Endothelial cell of umbilical vein (primary cell): ENCODE data around the gene CCDC190. TPM values are rescaled to one million over a fixed set of nuclear protein-coding genes. Genes with fewer than 3 reads are reported as not detected.

Source experiments
- BruUV-seq: library from RNA; stranded (reverse); fragments of 400-500 nt; replicated peaks from 2 replicates; lab custom pipeline; 2021; lab: Mats Ljungman, UMichigan
- CTCF ChIA-PET: fragments of 300-600, 350-600 bp; sonication (Branson Sonifier 250); formaldehyde crosslinking; loops from one replicate; lab custom pipeline; 2021; ENCODE audit warnings: antibody characterized with exemption, inconsistent platforms; lab: Charles Lee
- POLR2A ChIA-PET: fragments of 300-600, 350-600 bp; sonication (Branson Sonifier 250); formaldehyde crosslinking; loops from one replicate; lab custom pipeline; 2021; ENCODE audit warnings: antibody characterized with exemption, inconsistent platforms; lab: Charles Lee
- DNase-seq: peaks from one replicate; pipeline ENCODE4 v3.0.0-alpha.2; 2011; ENCODE audit warnings: low read depth, low spot score
- FAIRE-seq: peaks from 2 replicates; lab custom pipeline; 2011; peaks lifted over from hg19 to GRCh38; lab: Jason Lieb, UNC
- H2AFZ ChIP-seq: 2 replicates; pipeline ENCODE4 v1.6.0; 2012; ENCODE audit warnings: low read depth, low read length, control low read depth, inconsistent platforms
- H3K27ac ChIP-seq: 2 replicates; pipeline ENCODE4 v1.5.1; 2011; ENCODE audit warnings: low read depth, mild to moderate bottlenecking, control low read depth, low read length, moderate library complexity; ENCODE audit not compliant: insufficient read depth
- H3K27me3 ChIP-seq, 2 experiments: 2 replicates each; pipeline versions ENCODE4 v1.6.0 to v1.6.1; 2011; ENCODE audit warnings: low read length in 2 of 2, mixed read lengths in 1 of 2; ENCODE audit not compliant: control insufficient read depth in 2 of 2, insufficient read depth in 2 of 2
- H3K36me3 ChIP-seq, 2 experiments: 2 replicates in 1 of 2; 3 replicates in 1 of 2; pipeline ENCODE4 v1.5.1; 2011; ENCODE audit warnings: low read length in 2 of 2, mild to moderate bottlenecking in 1 of 2, moderate library complexity in 1 of 2; ENCODE audit not compliant: control insufficient read depth in 2 of 2, insufficient read depth in 2 of 2; ENCODE audit errors: extremely low read depth in 1 of 2
- H3K4me1 ChIP-seq: 3 replicates; pipeline ENCODE4 v1.5.1; 2011; ENCODE audit warnings: mild to moderate bottlenecking, low read length; ENCODE audit not compliant: control insufficient read depth, insufficient read depth; ENCODE audit errors: extremely low read depth
- H3K4me2 ChIP-seq: 2 replicates; pipeline ENCODE4 v1.6.1; 2011; ENCODE audit warnings: low read length, control low read depth, mixed read lengths; ENCODE audit not compliant: insufficient read depth
- H3K4me3 ChIP-seq, 3 experiments: fragments of 200-600 bp in 1 of 3; sonication (generic), shearing (Covaris generic) in 1 of 3; replicated peaks in 1 of 3; 2 replicates each; pipeline ENCODE4 v1.5.1; 2011 to 2016; ENCODE audit warnings: control low read depth in 3 of 3, low read length in 3 of 3, mild to moderate bottlenecking in 2 of 3, inconsistent platforms in 1 of 3, low read depth in 1 of 3, moderate library complexity in 1 of 3; ENCODE audit not compliant: insufficient read depth in 1 of 3
- H3K79me2 ChIP-seq: 2 replicates; pipeline ENCODE4 v1.6.0; 2012; ENCODE audit warnings: low read length, inconsistent platforms; ENCODE audit not compliant: control insufficient read depth, insufficient read depth
- H3K9ac ChIP-seq: replicated peaks from 2 replicates; pipeline ENCODE3; 2011; ENCODE audit warnings: low read length, control low read depth; ENCODE audit not compliant: insufficient read depth; ENCODE audit errors: extremely low read depth
- H3K9me1 ChIP-seq: replicated peaks from 3 replicates; pipeline ENCODE4 v1.6.0; 2011; ENCODE audit warnings: mild to moderate bottlenecking, low read length; ENCODE audit not compliant: control insufficient read depth, insufficient read depth; ENCODE audit errors: extremely low read depth
- H3K9me3 ChIP-seq: replicated peaks from 2 replicates; pipeline ENCODE4 v1.5.1; 2012; ENCODE audit warnings: low read length, inconsistent platforms; ENCODE audit not compliant: control insufficient read depth, insufficient read depth
- H4K20me1 ChIP-seq: replicated peaks from 2 replicates; pipeline ENCODE3; 2011; ENCODE audit warnings: mild to moderate bottlenecking, low read length; ENCODE audit not compliant: control insufficient read depth, insufficient read depth; ENCODE audit errors: extremely low read depth
- EZH2 ChIP-seq: IDR thresholded peaks from 2 replicates; pipeline ENCODE4 v1.6.1; 2012; ENCODE audit warnings: borderline replicate concordance, low read depth, mild to moderate bottlenecking, moderate library complexity, low read length, inconsistent platforms; ENCODE audit not compliant: severe bottlenecking
- FOS ChIP-seq: IDR thresholded peaks from 2 replicates; pipeline ENCODE4 v1.6.1; 2011; ENCODE audit warnings: mild to moderate bottlenecking, low read length, moderate library complexity, borderline replicate concordance; ENCODE audit not compliant: insufficient read depth
- GATA2 ChIP-seq: IDR thresholded peaks from 2 replicates; pipeline ENCODE4 v1.7.0; 2011; ENCODE audit warnings: low read depth, mild to moderate bottlenecking, moderate library complexity, mixed read lengths, low read length; ENCODE audit not compliant: insufficient read length, insufficient read depth
- JUN ChIP-seq: IDR thresholded peaks from 2 replicates; pipeline ENCODE4 v1.6.1; 2011; ENCODE audit warnings: borderline replicate concordance, low read depth; ENCODE audit not compliant: insufficient read length, insufficient read depth
- MYC ChIP-seq: IDR thresholded peaks from one replicate; pipeline ENCODE4 v1.6.1; 2011; ENCODE audit warnings: mild to moderate bottlenecking, low read depth, low read length
- POLR2A ChIP-seq: IDR thresholded peaks from 2 replicates; pipeline ENCODE4 v1.6.1; 2012; ENCODE audit warnings: low read depth, mild to moderate bottlenecking, control low read depth, low read length
- POLR2AphosphoS5 ChIP-seq: IDR thresholded peaks from 2 replicates; pipeline ENCODE4 v1.6.1; 2012; ENCODE audit warnings: low read depth, mild to moderate bottlenecking, control low read depth, low read length, moderate library complexity; ENCODE audit not compliant: insufficient read depth
- dilution Hi-C: fragments of 300-500 bp; cut with MboI; formaldehyde crosslinking; loops from one replicate; pipeline ENCODE4 v1.15.0; 2019; ENCODE audit warnings: low sequenced_read_pairs; ENCODE audit not compliant: extremely low pct_ligation_motif_present
- intact Hi-C: fragments of 100-400 bp; cut with micrococcal nuclease; formaldehyde crosslinking; loops from one replicate; pipeline ENCODE4 v1.10.0; 2022
- polyA plus RNA-seq, 4 experiments: library from polyadenylated mRNA; depleted of rRNA in 3 of 4; stranded (reverse) in 3 of 4; unstranded in 1 of 4; fragments of >200 nt; gene quantifications; 2 replicates each; pipeline versions ENCODE4 v1.2.1 to v1.2.3, GENCODE V29; 2011 to 2012; ENCODE audit warnings: missing spikeins in 1 of 4
- total RNA-seq: library from RNA; stranded (reverse); gene quantifications from 2 replicates; pipeline ENCODE4 v1.2.3, GENCODE V29; 2021
- TF ChIP-seq, protein P1 (sequence below), 2 donors: IDR thresholded peaks; 1 replicate in 1 of 2; 2 replicates in 1 of 2; pipeline ENCODE4 v1.5.1; 2011; ENCODE audit warnings: low read length in 2 of 2, mild to moderate bottlenecking in 2 of 2, moderate library complexity in 2 of 2, control low read depth in 1 of 2, inconsistent platforms in 1 of 2, low read depth in 1 of 2; ENCODE audit not compliant: insufficient read depth in 1 of 2; ENCODE audit errors: extremely low read depth in 1 of 2
- TF ChIP-seq, protein P2 (sequence below): IDR thresholded peaks from 2 replicates; pipeline ENCODE4 v1.6.1; 2011; ENCODE audit not compliant: insufficient read depth, insufficient read length

CCDC190 gene
- total and polyA plus RNA-seq, 2 donors (not counting 3 experiments of a cell fraction or from before 2014, with no cell fraction given), result 3.7 to 9.0 TPM

DNA sequence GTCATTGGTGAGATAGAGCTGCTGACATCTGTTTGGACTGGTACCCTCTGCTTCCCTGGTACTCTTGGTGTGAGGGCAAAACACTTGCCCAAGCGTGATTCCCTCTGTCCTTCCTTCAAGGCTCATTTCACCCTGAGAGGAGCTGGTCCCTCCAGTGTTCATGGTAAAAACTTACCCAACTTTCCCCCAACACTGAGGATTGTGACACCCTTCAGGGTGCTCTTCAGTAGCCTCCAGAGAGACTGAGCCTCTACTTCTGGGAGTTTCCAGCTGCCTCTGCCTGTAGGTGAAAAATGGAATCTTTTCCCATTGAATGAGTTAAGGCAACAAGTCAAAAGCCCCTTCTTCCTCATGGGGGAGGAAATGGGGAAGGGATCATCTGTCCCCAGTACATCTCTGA is 9.6 kb downstream of the CCDC190 start:
- Histone ChIP-seq H3K27me3 (no peaks in the 10 kb centered on the region), H2AFZ (no peak overlapping the region), H3K4me3 (no peak overlapping the region), H3K27ac (no peak overlapping the region), H3K9me1 (no peaks in the 10 kb centered on the region), H3K36me3 (no peaks in the 10 kb centered on the region), H3K79me2 (no peaks in the 10 kb centered on the region), H3K4me2 (no peak overlapping the region), H4K20me1 (no peaks in the 10 kb centered on the region), H3K9me3 (no peaks in the 10 kb centered on the region), H3K4me1 (peaks cover 30% of the 10 kb centered on the region), H3K9ac (no peak overlapping the region)
- POLR2A ChIA-PET, result no interaction called here
- intact Hi-C loops, result no loop called here
- no peak for DNase-seq
- dilution Hi-C loops, result loop anchor here (25.0 kb wide), 1 partner anchor 211 kb away; the partner anchor contains the start of gene RGS4
- CTCF ChIA-PET, result interaction anchor here (0.7 to 1.5 kb wide), 2 partner anchors 23 to 563 kb away, joined by 4 to 5 read pairs; no protein-coding TSS in a partner anchor
- FAIRE-seq, result no peak
- TF ChIP-seq JUN, result no peak
- TF ChIP-seq, protein P1, sequence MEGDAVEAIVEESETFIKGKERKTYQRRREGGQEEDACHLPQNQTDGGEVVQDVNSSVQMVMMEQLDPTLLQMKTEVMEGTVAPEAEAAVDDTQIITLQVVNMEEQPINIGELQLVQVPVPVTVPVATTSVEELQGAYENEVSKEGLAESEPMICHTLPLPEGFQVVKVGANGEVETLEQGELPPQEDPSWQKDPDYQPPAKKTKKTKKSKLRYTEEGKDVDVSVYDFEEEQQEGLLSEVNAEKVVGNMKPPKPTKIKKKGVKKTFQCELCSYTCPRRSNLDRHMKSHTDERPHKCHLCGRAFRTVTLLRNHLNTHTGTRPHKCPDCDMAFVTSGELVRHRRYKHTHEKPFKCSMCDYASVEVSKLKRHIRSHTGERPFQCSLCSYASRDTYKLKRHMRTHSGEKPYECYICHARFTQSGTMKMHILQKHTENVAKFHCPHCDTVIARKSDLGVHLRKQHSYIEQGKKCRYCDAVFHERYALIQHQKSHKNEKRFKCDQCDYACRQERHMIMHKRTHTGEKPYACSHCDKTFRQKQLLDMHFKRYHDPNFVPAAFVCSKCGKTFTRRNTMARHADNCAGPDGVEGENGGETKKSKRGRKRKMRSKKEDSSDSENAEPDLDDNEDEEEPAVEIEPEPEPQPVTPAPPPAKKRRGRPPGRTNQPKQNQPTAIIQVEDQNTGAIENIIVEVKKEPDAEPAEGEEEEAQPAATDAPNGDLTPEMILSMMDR (IDR thresholded peaks at IDR 0.05; ENCODE audit: extremely low read depth in 1 of 2, insufficient read depth in 1 of 2, low read depth in 1 of 2, low read length in 2 of 2), result no peak
- no peak for TF ChIP-seq POLR2A
- TF ChIP-seq MYC, result no peak
- TF ChIP-seq GATA2, result no peak
- no peak for TF ChIP-seq FOS
- TF ChIP-seq, protein P2, sequence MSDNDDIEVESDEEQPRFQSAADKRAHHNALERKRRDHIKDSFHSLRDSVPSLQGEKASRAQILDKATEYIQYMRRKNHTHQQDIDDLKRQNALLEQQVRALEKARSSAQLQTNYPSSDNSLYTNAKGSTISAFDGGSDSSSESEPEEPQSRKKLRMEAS, result no peak
- TF ChIP-seq EZH2, result no peak
- no peak for TF ChIP-seq POLR2AphosphoS5
- no TSS peak for BruUV-seq
